Astrocyte (in vitro differentiated cells and primary cell): ENCODE data around the gene CCDC141. TPM values are rescaled to one million over a fixed set of nuclear protein-coding genes. Genes with fewer than 3 reads are reported as not detected.
A peak's percentile ranks its signal among the peaks of the same experiment; 100 is the strongest.

Source experiments
- DNase-seq: peaks from one replicate; pipeline ENCODE4 v3.0.0-alpha.2; 2010; ENCODE audit warnings: low read depth
- FAIRE-seq: peaks from 2 replicates; lab custom pipeline; 2011; peaks lifted over from hg19 to GRCh38; lab: Jason Lieb, UNC
- H2AFZ ChIP-seq: 2 replicates; pipeline ENCODE4 v1.6.0; 2012; ENCODE audit warnings: low read depth, low read length, inconsistent platforms
- H3K27ac ChIP-seq: 2 replicates; pipeline ENCODE4 v1.5.1; 2011; ENCODE audit warnings: low read depth, low read length, inconsistent platforms
- H3K27me3 ChIP-seq: 2 replicates; pipeline ENCODE4 v1.6.0; 2011; ENCODE audit warnings: low read length, inconsistent platforms; ENCODE audit not compliant: insufficient read depth
- H3K36me3 ChIP-seq: 2 replicates; pipeline ENCODE4 v1.5.1; 2011; ENCODE audit warnings: low read length, inconsistent platforms; ENCODE audit not compliant: insufficient read depth
- H3K4me1 ChIP-seq: 2 replicates; pipeline ENCODE4 v1.5.1; 2011; ENCODE audit warnings: low read length, inconsistent platforms; ENCODE audit not compliant: insufficient read depth
- H3K4me2 ChIP-seq: 2 replicates; pipeline ENCODE4 v1.6.0; 2012; ENCODE audit warnings: low read length, inconsistent platforms
- H3K4me3 ChIP-seq: 2 replicates; pipeline ENCODE4 v1.5.1; 2011; ENCODE audit warnings: low read depth, mild to moderate bottlenecking, low read length, inconsistent platforms; ENCODE audit not compliant: insufficient read depth
- H3K79me2 ChIP-seq: 2 replicates; pipeline ENCODE4 v1.6.0; 2012; ENCODE audit warnings: mild to moderate bottlenecking, low read length, inconsistent platforms; ENCODE audit not compliant: insufficient read depth
- H3K9ac ChIP-seq: 2 replicates; pipeline ENCODE4 v1.6.0; 2012; ENCODE audit warnings: mild to moderate bottlenecking, low read length, inconsistent platforms
- H3K9me3 ChIP-seq: 2 replicates; pipeline ENCODE4 v1.5.1; 2012; ENCODE audit warnings: low read depth, mild to moderate bottlenecking, low read length, inconsistent platforms; ENCODE audit not compliant: insufficient read depth
- H4K20me1 ChIP-seq: 2 replicates; pipeline ENCODE4 v1.6.0; 2012; ENCODE audit warnings: low read length, inconsistent platforms; ENCODE audit not compliant: insufficient read depth
- H3K27ac Mint-ChIP-seq: one replicate; pipeline ENCODE4 v1.8.0; 2021; ENCODE audit warnings: mild to moderate bottlenecking, mixed read lengths; ENCODE audit not compliant: unreplicated experiment
- H3K27me3 Mint-ChIP-seq: one replicate; pipeline ENCODE4 v1.8.0; 2021; ENCODE audit warnings: low read depth, mixed read lengths; ENCODE audit not compliant: unreplicated experiment
- H3K36me3 Mint-ChIP-seq: one replicate; pipeline ENCODE4 v1.8.0; 2021; ENCODE audit warnings: low read depth, mixed read lengths; ENCODE audit not compliant: unreplicated experiment
- H3K4me1 Mint-ChIP-seq: one replicate; pipeline ENCODE4 v1.8.0; 2021; ENCODE audit warnings: low read depth, mixed read lengths; ENCODE audit not compliant: unreplicated experiment
- H3K4me3 Mint-ChIP-seq: one replicate; pipeline ENCODE4 v1.8.0; 2021; ENCODE audit warnings: mild to moderate bottlenecking, moderate library complexity, mixed read lengths; ENCODE audit not compliant: unreplicated experiment
- H3K9me3 Mint-ChIP-seq: one replicate; pipeline ENCODE4 v1.8.0; 2021; ENCODE audit warnings: mild to moderate bottlenecking, mixed read lengths; ENCODE audit not compliant: unreplicated experiment
- CTCF ChIP-seq: IDR thresholded peaks from 2 replicates; pipeline ENCODE4 v1.5.1; 2011; ENCODE audit warnings: low read depth, mild to moderate bottlenecking, inconsistent platforms, low read length, moderate library complexity; ENCODE audit not compliant: insufficient read depth
- EZH2 ChIP-seq: IDR thresholded peaks from 2 replicates; pipeline ENCODE4 v1.6.1; 2012; ENCODE audit warnings: mild to moderate bottlenecking, low read length, inconsistent platforms; ENCODE audit not compliant: insufficient read depth
- total RNA-seq: library from RNA; stranded (reverse); gene quantifications from 2 replicates; pipeline ENCODE4 v1.2.1, GENCODE V29; 2021

CCDC141 gene
- total RNA-seq, 1 donor from 2014 or later = 0.18 TPM

DNA sequence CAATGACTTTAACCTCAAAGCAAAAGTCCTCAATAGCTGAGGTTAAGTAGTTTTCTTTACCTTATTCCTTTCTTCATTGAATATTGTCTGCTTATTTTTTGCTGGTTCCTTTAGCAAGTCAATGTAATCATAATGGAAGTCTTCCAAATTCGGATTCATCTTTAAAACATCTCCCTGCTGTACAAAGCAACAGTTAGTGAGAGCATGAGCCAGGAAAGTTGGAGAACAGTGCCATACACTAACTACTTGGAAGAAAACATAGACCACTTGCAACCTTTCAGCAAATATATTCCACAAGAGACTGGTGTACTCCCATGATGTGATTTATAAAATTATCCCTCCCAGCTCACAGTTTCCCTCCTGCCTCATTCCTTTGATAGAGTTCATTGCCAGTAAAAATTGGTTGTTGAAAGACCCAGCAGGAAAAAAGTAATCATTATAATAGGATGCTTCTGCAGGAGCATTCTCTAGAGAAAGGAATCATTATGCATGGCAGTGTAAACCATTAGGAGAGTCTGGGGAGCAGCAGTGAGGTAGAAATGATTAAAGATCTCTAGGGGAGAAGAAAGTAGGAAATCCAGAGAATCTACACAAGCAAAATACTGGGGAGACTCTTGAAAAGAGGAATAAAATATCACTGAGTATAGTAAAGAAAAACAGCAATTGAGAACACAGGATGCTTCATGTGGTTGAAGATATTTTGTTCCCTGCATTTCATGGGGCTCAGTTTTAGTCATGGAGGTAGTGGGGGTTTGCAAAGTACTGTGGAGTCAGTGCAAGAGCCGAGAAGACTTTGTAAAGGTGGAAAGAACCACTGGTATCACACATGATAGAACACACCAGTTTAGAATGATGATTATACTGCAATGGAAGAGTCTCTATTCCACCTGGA lies 204.1 kb downstream of the CCDC141 start:
- FAIRE-seq = peak; percentile 50
- H3K79me2 ChIP-seq = no peaks in the 10 kb centered on the region
- H3K36me3 Mint-ChIP-seq = peaks cover 1% of the 10 kb centered on the region
- H3K9me3 ChIP-seq = no peaks in the 10 kb centered on the region
- H3K27ac ChIP-seq = no peak overlapping the region
- H3K36me3 ChIP-seq = no peaks in the 10 kb centered on the region
- no peak overlapping the region for H3K4me3 ChIP-seq
- H3K27me3 ChIP-seq = no peaks in the 10 kb centered on the region
- H3K9ac ChIP-seq = no peak overlapping the region
- peak; percentile 83 for DNase-seq
- no peak for TF ChIP-seq EZH2
- H3K4me2 ChIP-seq = peak overlapping the region; percentile 21
- peaks cover 3% of the 10 kb centered on the region for H3K9me3 Mint-ChIP-seq
- peaks cover 13% of the 10 kb centered on the region for H3K4me1 ChIP-seq
- H3K27me3 Mint-ChIP-seq = no peaks in the 10 kb centered on the region
- H2AFZ ChIP-seq = no peak overlapping the region
- no peaks in the 10 kb centered on the region for H4K20me1 ChIP-seq
- peaks cover 13% of the 10 kb centered on the region for H3K4me1 Mint-ChIP-seq
- H3K4me3 Mint-ChIP-seq = no peak overlapping the region
- no peak overlapping the region for H3K27ac Mint-ChIP-seq

GRCh38 chr2:178844701-178845100 lies 205.2 kb downstream of the CCDC141 start:
- H4K20me1 ChIP-seq = no peaks in the 10 kb centered on the region
- H3K27me3 Mint-ChIP-seq = no peaks in the 10 kb centered on the region
- H3K4me3 Mint-ChIP-seq = no peak overlapping the region
- H3K36me3 ChIP-seq = no peaks in the 10 kb centered on the region
- no peak for FAIRE-seq
- no peaks in the 10 kb centered on the region for H3K27me3 ChIP-seq
- TF ChIP-seq CTCF (no peak), EZH2 (no peak)
- no peak overlapping the region for H3K9ac ChIP-seq
- no peak overlapping the region for H3K4me2 ChIP-seq
- peaks cover 13% of the 10 kb centered on the region for H3K4me1 ChIP-seq
- no peaks in the 10 kb centered on the region for H3K9me3 ChIP-seq
- H3K4me1 Mint-ChIP-seq = peaks cover 13% of the 10 kb centered on the region
- no peak overlapping the region for H3K4me3 ChIP-seq
- DNase-seq = no peak
- peaks cover 1% of the 10 kb centered on the region for H3K36me3 Mint-ChIP-seq
- no peak overlapping the region for H3K27ac ChIP-seq
- no peak overlapping the region for H3K27ac Mint-ChIP-seq
- no peak overlapping the region for H2AFZ ChIP-seq
- no peaks in the 10 kb centered on the region for H3K79me2 ChIP-seq
- H3K9me3 Mint-ChIP-seq = peaks cover 3% of the 10 kb centered on the region

DNA sequence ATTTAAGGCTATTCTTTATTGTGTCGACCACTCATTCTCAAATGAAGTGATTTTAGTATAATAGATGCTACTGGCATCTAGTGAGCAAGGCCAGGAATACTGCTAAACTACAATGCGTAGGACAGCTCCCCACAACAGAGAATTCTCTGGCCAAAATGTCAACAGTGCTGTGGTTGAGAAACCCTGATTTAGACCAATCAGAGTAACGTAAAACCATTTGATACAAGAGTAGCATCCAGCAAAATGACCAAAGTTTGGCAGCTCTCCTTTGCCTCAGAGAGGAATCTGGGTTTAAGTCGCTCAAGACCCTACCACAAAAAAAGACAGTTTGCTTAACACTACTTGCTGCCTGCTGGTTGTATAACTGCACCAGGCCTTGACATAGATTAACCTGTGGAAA lies 205.7 kb downstream of the CCDC141 start:
- peak; percentile 75 for DNase-seq
- TF ChIP-seq CTCF = no peak
- no peak for TF ChIP-seq EZH2
- no peaks in the 10 kb centered on the region for H4K20me1 ChIP-seq
- H3K79me2 ChIP-seq = no peaks in the 10 kb centered on the region
- H2AFZ ChIP-seq = no peak overlapping the region
- H3K4me3 ChIP-seq = no peak overlapping the region
- Mint-ChIP-seq H3K4me1 (peaks cover 13% of the 10 kb centered on the region), H3K27ac (no peak overlapping the region), H3K9me3 (peaks cover 3% of the 10 kb centered on the region), H3K27me3 (no peaks in the 10 kb centered on the region), H3K36me3 (peaks cover under 1% of the 10 kb centered on the region), H3K4me3 (no peak overlapping the region)
- H3K4me2 ChIP-seq = no peak overlapping the region
- H3K9ac ChIP-seq = no peak overlapping the region
- no peaks in the 10 kb centered on the region for H3K36me3 ChIP-seq
- H3K27me3 ChIP-seq = no peaks in the 10 kb centered on the region
- H3K9me3 ChIP-seq = no peaks in the 10 kb centered on the region
- FAIRE-seq = no peak
- H3K27ac ChIP-seq = no peak overlapping the region
- peaks cover 13% of the 10 kb centered on the region for H3K4me1 ChIP-seq
